Glutamatergic neuron (in vitro differentiated cells): Measurements from ENCODE around the gene MS4A6E. TPM values are rescaled to one million over a fixed set of nuclear protein-coding genes. Genes with fewer than 3 reads are reported as not detected.

Experiments
- DNase-seq: peaks from one replicate; pipeline ENCODE4 v3.0.0; 2022
- H3K27ac Mint-ChIP-seq: one replicate; pipeline ENCODE4 v1.8.0; 2020; ENCODE audit warnings: mild to moderate bottlenecking, mixed read lengths, inconsistent platforms; ENCODE audit not compliant: unreplicated experiment
- H3K27me3 Mint-ChIP-seq: one replicate; pipeline ENCODE4 v1.8.0; 2020; ENCODE audit warnings: mild to moderate bottlenecking, moderate library complexity, mixed read lengths, inconsistent platforms; ENCODE audit not compliant: unreplicated experiment
- H3K36me3 Mint-ChIP-seq: one replicate; pipeline ENCODE4 v1.8.0; 2020; ENCODE audit warnings: mild to moderate bottlenecking, mixed read lengths, inconsistent platforms; ENCODE audit not compliant: unreplicated experiment
- H3K4me1 Mint-ChIP-seq: one replicate; pipeline ENCODE4 v1.8.0; 2020; ENCODE audit warnings: mild to moderate bottlenecking, low read depth, mixed read lengths, inconsistent platforms; ENCODE audit not compliant: unreplicated experiment
- H3K4me3 Mint-ChIP-seq: one replicate; pipeline ENCODE4 v1.8.0; 2020; ENCODE audit warnings: mild to moderate bottlenecking, mixed read lengths, inconsistent platforms; ENCODE audit not compliant: unreplicated experiment
- H3K9me3 Mint-ChIP-seq: one replicate; pipeline ENCODE4 v1.8.0; 2020; ENCODE audit warnings: mild to moderate bottlenecking, moderate library complexity, mixed read lengths, inconsistent platforms; ENCODE audit not compliant: unreplicated experiment
- CTCF ChIP-seq: fragments of 200-600 bp; sonication (generic); IDR thresholded peaks from one replicate; pipeline ENCODE4 v1.5.0; 2021; ENCODE audit not compliant: partially characterized antibody, unreplicated experiment
- total RNA-seq: library from RNA; stranded (reverse); fragmentation: NEBNext Ultra II Directional; extraction: Animal tissue kit (Norgen Biotek cat#: 25700); gene quantifications from one replicate; pipeline ENCODE4 v1.2.1, GENCODE V29; 2021; ENCODE audit not compliant: unreplicated experiment

MS4A6E gene
- total RNA-seq, 1 donor from 2014 or later: not detected

GRCh38 chr11:60343094-60343704 is 16.1 kb downstream of the MS4A6E start:
- Mint-ChIP-seq H3K4me3 (no peak overlapping the region), H3K9me3 (no peaks in the 10 kb centered on the region), H3K4me1 (no peaks in the 10 kb centered on the region), H3K36me3 (no peaks in the 10 kb centered on the region), H3K27ac (no peak overlapping the region), H3K27me3 (no peaks in the 10 kb centered on the region)
- DNase-seq: no peak
- peak; percentile 86 for TF ChIP-seq CTCF

- H3K4me1 Mint-ChIP-seq: no peaks in the 10 kb centered on the region
- H3K9me3 Mint-ChIP-seq: no peaks in the 10 kb centered on the region
- no peak overlapping the region for H3K4me3 Mint-ChIP-seq
- no peaks in the 10 kb centered on the region for H3K27me3 Mint-ChIP-seq
- no peak for DNase-seq
- H3K27ac Mint-ChIP-seq: no peak overlapping the region
- no peak for TF ChIP-seq CTCF
- no peaks in the 10 kb centered on the region for H3K36me3 Mint-ChIP-seq
Measured at GRCh38 chr11:60344146-60344545, 17.1 kb downstream of the MS4A6E start.

- TF ChIP-seq CTCF: no peak
- no peak overlapping the region for H3K27ac Mint-ChIP-seq
- no peaks in the 10 kb centered on the region for H3K36me3 Mint-ChIP-seq
- no peak overlapping the region for H3K4me3 Mint-ChIP-seq
- peak; percentile 21 for DNase-seq
- H3K4me1 Mint-ChIP-seq: no peaks in the 10 kb centered on the region
- H3K27me3 Mint-ChIP-seq: no peaks in the 10 kb centered on the region
- H3K9me3 Mint-ChIP-seq: no peaks in the 10 kb centered on the region
Measured at GRCh38 chr11:60345489-60345888, 18.4 kb downstream of the MS4A6E start.

DNA sequence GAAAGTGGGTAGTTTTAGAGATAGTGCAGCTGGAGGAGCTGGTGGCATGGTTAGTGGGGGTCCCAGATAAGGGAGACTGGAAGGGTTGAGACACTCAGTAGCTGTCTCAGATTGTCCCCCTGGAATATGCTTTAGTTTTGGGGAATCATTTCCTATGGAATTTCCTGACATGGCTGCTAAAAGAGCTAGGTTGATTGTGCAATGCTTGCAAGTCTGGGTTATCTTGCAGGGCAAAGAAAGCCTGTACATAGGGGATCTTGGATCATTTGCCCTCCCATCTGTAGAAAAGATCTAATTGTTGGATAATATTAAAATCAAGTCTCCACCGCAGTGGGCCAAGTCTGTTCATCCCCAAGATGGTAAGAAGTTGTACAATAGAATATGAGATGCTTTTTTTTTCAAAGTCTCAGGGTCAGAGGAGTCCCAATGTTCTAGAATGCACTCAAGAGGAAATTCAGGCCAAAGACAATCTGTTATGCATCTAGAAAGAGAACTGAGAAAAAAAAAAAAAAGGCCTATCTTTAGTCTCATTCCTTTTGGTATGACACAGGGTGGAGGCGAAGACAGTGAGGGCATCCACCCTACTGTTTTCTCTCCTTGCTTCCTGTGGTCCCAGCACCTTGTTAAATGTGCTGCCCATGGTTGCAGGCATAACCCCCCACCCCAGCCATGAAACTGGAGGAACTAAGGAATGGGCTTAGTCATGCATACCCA is 20.2 kb downstream of the MS4A6E start:
- Mint-ChIP-seq H3K9me3 (no peaks in the 10 kb centered on the region), H3K27ac (no peak overlapping the region), H3K4me3 (no peak overlapping the region), H3K27me3 (no peaks in the 10 kb centered on the region), H3K36me3 (no peaks in the 10 kb centered on the region), H3K4me1 (no peaks in the 10 kb centered on the region)
- no peak for DNase-seq
- TF ChIP-seq CTCF: no peak

DNA sequence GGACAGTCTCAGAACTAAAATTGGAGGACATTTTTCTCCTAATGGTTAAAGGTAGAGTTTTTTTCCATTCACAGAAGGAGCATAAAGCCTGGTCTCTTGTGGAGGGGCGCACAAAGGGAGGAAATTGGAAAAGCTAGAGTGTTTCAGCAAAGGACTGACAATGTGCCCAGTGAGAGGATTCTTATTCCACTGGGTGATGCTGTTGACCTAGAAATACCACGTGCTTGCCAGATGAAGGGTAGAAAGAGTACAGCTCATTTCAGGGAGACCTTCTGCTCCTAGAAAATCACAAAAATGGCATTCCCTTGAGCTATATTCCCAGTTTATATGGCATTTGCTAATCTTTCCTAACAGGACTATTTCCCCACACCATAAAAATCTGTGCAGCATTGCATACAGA is 21.1 kb downstream of the MS4A6E start:
- H3K9me3 Mint-ChIP-seq: no peaks in the 10 kb centered on the region
- no peak overlapping the region for H3K27ac Mint-ChIP-seq
- H3K27me3 Mint-ChIP-seq: no peaks in the 10 kb centered on the region
- DNase-seq: no peak
- H3K36me3 Mint-ChIP-seq: no peaks in the 10 kb centered on the region
- TF ChIP-seq CTCF: no peak
- H3K4me1 Mint-ChIP-seq: no peaks in the 10 kb centered on the region
- no peak overlapping the region for H3K4me3 Mint-ChIP-seq
